Uterus (tissue), 4 donors: Measurements from ENCODE around the gene FSHR. TPM values are rescaled to one million over a fixed set of nuclear protein-coding genes. Genes with fewer than 3 reads are reported as not detected.

Experiments
- DNase-seq, 2 donors: peaks; one replicate each; pipeline ENCODE4 v3.0.0-alpha.2; 2019 to 2020
- H3K27ac ChIP-seq, 2 donors: fragments of 200-600 bp; sonication (generic); 1 replicate in 1 of 2; 2 replicates in 1 of 2; pipeline ENCODE4 v1.5.1; 2016 to 2018
- H3K27me3 ChIP-seq, 2 donors: fragments of 200-600 bp; sonication (generic); one replicate each; pipeline ENCODE4 v1.5.1; 2018 to 2019; ENCODE audit warnings: control low read depth in 1 of 2
- H3K36me3 ChIP-seq, 2 donors: fragments of 200-600 bp; sonication (generic); one replicate each; pipeline ENCODE4 v1.5.1; 2019; ENCODE audit warnings: control low read depth in 1 of 2
- H3K4me1 ChIP-seq, 2 donors: fragments of 200-600 bp; sonication (generic); one replicate each; pipeline ENCODE4 v1.5.1; 2018 to 2019; ENCODE audit warnings: control low read depth in 1 of 2
- H3K4me3 ChIP-seq, 2 donors: fragments of 200-600 bp; sonication (generic); 1 replicate in 1 of 2; 2 replicates in 1 of 2; pipeline ENCODE4 v1.5.1; 2018 to 2019; ENCODE audit warnings: mild to moderate bottlenecking in 1 of 2
- H3K9me3 ChIP-seq, 2 donors: fragments of 200-600 bp; sonication (generic); one replicate each; pipeline ENCODE4 v1.5.1; 2019; ENCODE audit warnings: control low read depth in 1 of 2
- CTCF ChIP-seq, 4 experiments: fragments of 200-600 bp in 2 of 4; fragments of 450-650 bp in 2 of 4; sonication (generic) in 2 of 4; IDR thresholded peaks; one replicate each; pipeline ENCODE4 v1.5.1; 2016 to 2019; ENCODE audit warnings: antibody characterized with exemption in 4 of 4, mild to moderate bottlenecking in 2 of 4, moderate library complexity in 1 of 4
- POLR2A ChIP-seq, 2 donors: fragments of 450-650 bp; IDR thresholded peaks; one replicate each; pipeline ENCODE4 v1.6.1; 2016; ENCODE audit warnings: antibody characterized with exemption in 2 of 2, mild to moderate bottlenecking in 1 of 2, moderate library complexity in 1 of 2
- intact Hi-C: fragments of 100-400 bp; cut with DNase I; formaldehyde crosslinking; loops from one replicate; pipeline ENCODE4 v1.15.1; 2023; ENCODE audit warnings: low total_unique reads
- microRNA-seq: library from miRNA; unstranded; fragments of <30 nt; microRNA quantifications from one replicate; pipeline ENCODE4, GENCODE V29; 2016; ENCODE audit warnings: borderline microRNAs expressed, borderline replicate concordance
- small RNA-seq: library from RNA; depleted of rRNA; stranded (forward); fragments of <200 nt; gene quantifications from one replicate; pipeline ENCODE3, GENCODE V24; 2016
- total RNA-seq, 4 donors: library from RNA; depleted of rRNA in 3 of 4; stranded (reverse); fragments of >200 nt in 3 of 4; gene quantifications; one replicate each; pipeline versions ENCODE4 v1.1.0 to v1.2.4, GENCODE V29; 2014 to 2023
- donor health status: DM: yes; HTN: yes; CAD: no.

FSHR gene
- total RNA-seq, 4 donors from 2014 or later: not detected

GRCh38 chr2:48915227-48915626 is 239.1 kb downstream of the FSHR start:
- Histone ChIP-seq H3K4me3 (no peak overlapping the region), H3K27me3 (no peaks in the 10 kb centered on the region), H3K9me3 (no peaks in the 10 kb centered on the region), H3K36me3 (no peaks in the 10 kb centered on the region), H3K4me1 (no peaks in the 10 kb centered on the region), H3K27ac (no peak overlapping the region)
- no peak for TF ChIP-seq POLR2A (IDR thresholded peaks at IDR 0.05)
- TF ChIP-seq CTCF (IDR thresholded peaks at IDR 0.05): no peak
- intact Hi-C loops: no loop called here
- DNase-seq: no peak

DNA sequence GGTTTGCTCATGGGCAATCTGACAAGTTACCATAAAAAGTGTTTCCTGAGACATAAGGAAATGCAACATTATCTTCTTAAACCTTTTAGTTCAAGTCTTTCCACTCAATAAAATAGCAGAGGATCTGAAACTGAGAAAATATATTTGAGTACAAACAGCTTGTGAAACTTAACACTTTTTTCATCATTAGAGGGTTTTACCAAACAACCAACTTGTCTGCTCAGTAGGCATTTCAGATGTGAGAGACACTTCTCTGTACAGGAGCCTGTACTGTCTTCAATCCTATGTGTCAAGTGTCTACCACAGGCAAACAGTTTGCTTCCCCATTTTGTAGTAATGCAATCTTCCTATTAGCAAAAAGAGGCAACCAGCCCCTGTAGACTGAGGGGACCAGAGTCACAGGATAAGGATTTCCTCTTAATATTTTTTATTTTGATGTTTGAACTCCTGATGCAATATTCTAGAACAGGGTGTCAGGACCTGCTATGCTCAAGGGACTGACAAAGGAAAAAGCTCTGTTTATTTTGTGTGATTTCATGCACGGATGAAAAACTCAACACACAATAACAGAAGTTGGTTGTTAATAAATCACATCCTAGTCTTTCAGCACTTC is 239.7 kb downstream of the FSHR start:
- H3K36me3 ChIP-seq: no peaks in the 10 kb centered on the region
- no peaks in the 10 kb centered on the region for H3K27me3 ChIP-seq
- no peaks in the 10 kb centered on the region for H3K4me1 ChIP-seq
- no peak overlapping the region for H3K4me3 ChIP-seq
- intact Hi-C loops: no loop called here
- no peaks in the 10 kb centered on the region for H3K9me3 ChIP-seq
- no peak for TF ChIP-seq CTCF (IDR thresholded peaks at IDR 0.05)
- TF ChIP-seq POLR2A (IDR thresholded peaks at IDR 0.05): no peak
- H3K27ac ChIP-seq: no peak overlapping the region
- DNase-seq: no peak

Small RNA genes within 50 kb of the gene (microRNA-seq; reads per million reads assigned to microRNA genes)
- gene MIR548BA: not detected

Small RNA genes within 50 kb of the gene (small RNA-seq; reads per million reads assigned to genes)
- not detected for gene MIR548BA
